Aorta (tissue), 5 donors: Measurements from ENCODE around the gene FUT7. TPM values are rescaled to one million over a fixed set of nuclear protein-coding genes. Genes with fewer than 3 reads are reported as not detected.
"Not testable (repeated sequence)": the region's sequence is repeated elsewhere in the genome, so short reads cannot be mapped to it uniquely, and the experiment has no call there.

Experiments used
- ATAC-seq: fragments of 200-7000 bp; cut with Tn5 transposase; one replicate; pipeline ENCODE4 v1.9.1; 2022; ENCODE audit warnings: moderate library complexity; ENCODE audit not compliant: low FRiP score
- DNase-seq, 2 donors: peaks; one replicate each; pipeline ENCODE4 v3.0.0-alpha.2; 2020
- H3K27ac ChIP-seq, 2 donors: one replicate each; pipeline ENCODE4 v1.5.1; 2013; ENCODE audit warnings: low read length in 2 of 2, mild to moderate bottlenecking in 2 of 2, moderate library complexity in 2 of 2, control low read depth in 1 of 2, inconsistent platforms in 1 of 2, low read depth in 1 of 2
- H3K27me3 ChIP-seq, 2 donors: one replicate each; pipeline ENCODE4 v1.6.1; 2013; ENCODE audit warnings: control low read depth in 1 of 2, low read length in 1 of 2, mild to moderate bottlenecking in 1 of 2, moderate library complexity in 1 of 2; ENCODE audit not compliant: insufficient read depth in 2 of 2, control insufficient read depth in 1 of 2
- H3K36me3 ChIP-seq, 2 donors: one replicate each; pipeline ENCODE4 v1.6.1; 2013; ENCODE audit warnings: control low read depth in 1 of 2, low read length in 1 of 2, mild to moderate bottlenecking in 1 of 2; ENCODE audit not compliant: insufficient read depth in 2 of 2, control insufficient read depth in 1 of 2
- H3K4me1 ChIP-seq, 2 donors: one replicate each; pipeline ENCODE4 v1.6.1; 2013; ENCODE audit warnings: low read length in 2 of 2, control low read depth in 1 of 2, mild to moderate bottlenecking in 1 of 2, moderate library complexity in 1 of 2; ENCODE audit not compliant: insufficient read depth in 2 of 2, control insufficient read depth in 1 of 2
- H3K4me3 ChIP-seq, 2 donors: one replicate each; pipeline ENCODE4 v1.5.1; 2013; ENCODE audit warnings: low read length in 2 of 2, control low read depth in 1 of 2, mild to moderate bottlenecking in 1 of 2
- H3K9me3 ChIP-seq: one replicate; pipeline ENCODE4 v1.6.1; 2013; ENCODE audit warnings: mild to moderate bottlenecking, low read length; ENCODE audit not compliant: control insufficient read depth
- WGBS, 2 donors: extraction: QIAGEN DNeasy Blood & Tissue Kit; methylation state at CpG; one replicate each; pipeline ENCODE4 v1.1.7; 2013; 5-methylcytosine and 5-hydroxymethylcytosine counted together
- intact Hi-C, 2 donors: fragments of 100-400 bp; cut with DNase I; formaldehyde crosslinking; loops; one replicate each; pipeline versions ENCODE4 v1.14.2 to v1.15.0; 2022
- polyA plus RNA-seq, 2 donors: library from polyadenylated mRNA; stranded (reverse); fragments of 200-250 nt; gene quantifications; one replicate each; pipeline ENCODE4 v1.2.3, GENCODE V29; 2013
- total RNA-seq, 2 donors: library from RNA; stranded (reverse); fragmentation: NEBNext Ultra II Directional; extraction: Animal tissue kit (Norgen Biotek cat#: 25700); gene quantifications; one replicate each; pipeline ENCODE4 v1.2.1, GENCODE V29; 2021
- donor health status: healthy with polysubstance abuse.
- donor health status: Bipolar disorder and iron deficiency.
- donor health status: DM: no; HTN: no; CAD: no.
- donor health status: DM: no; HTN: no; CAD: no.
- donor health status: DM: yes; HTN: yes; CAD: no.

The FUT7 gene
- total and polyA plus RNA-seq, 4 donors = 0.27 to 0.68 TPM; not detected in 2

DNA sequence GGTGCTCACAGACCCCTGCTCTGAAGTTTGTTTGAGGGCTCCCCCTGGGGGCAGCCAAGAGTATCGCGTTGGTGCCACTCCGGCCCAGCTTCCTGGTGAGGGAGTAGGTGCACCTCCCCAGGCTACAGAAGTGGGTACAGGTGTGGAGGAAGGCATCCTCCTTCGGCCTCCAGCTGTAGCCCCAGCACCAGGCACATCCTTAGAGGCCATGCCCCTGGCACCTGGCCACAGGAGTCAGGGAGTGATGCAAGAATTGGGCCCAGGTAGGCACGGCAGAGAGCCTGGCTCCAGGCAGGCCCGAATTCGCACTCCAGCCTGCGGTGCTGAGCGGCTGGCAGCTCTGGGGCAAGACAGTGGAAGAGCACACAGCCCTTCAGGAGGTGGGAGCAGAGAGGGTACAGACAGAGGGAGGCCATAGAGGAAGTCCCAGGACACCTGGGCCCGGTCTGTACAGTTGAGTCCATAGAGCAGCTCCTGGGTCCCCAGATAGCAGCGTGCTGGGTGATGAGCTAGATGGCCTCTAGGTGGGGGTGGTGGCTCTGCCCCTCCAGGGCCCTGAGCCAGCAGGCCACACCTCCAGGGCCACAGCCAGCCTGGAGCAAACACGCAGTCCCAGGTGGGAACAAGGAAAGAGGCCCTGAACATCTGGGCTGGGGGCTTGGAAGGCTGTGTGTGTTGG, 36.1 kb upstream of the FUT7 start:
- no peaks in the 10 kb centered on the region for H3K36me3 ChIP-seq
- no peaks in the 10 kb centered on the region for H3K27me3 ChIP-seq
- intact Hi-C loops = loop anchor here (10.0 kb wide), 1 partner anchor 283 kb away; no protein-coding TSS in a partner anchor
- no peaks in the 10 kb centered on the region for H3K4me1 ChIP-seq
- 60 to 62% methylated on average over 12 of the region's 12 CpGs for WGBS, 2 donors
- H3K4me3 ChIP-seq = no peak overlapping the region
- DNase-seq = peak; percentile 84 to 90
- no peak overlapping the region for H3K27ac ChIP-seq
- no peaks in the 10 kb centered on the region for H3K9me3 ChIP-seq
- ATAC-seq = no peak

DNA sequence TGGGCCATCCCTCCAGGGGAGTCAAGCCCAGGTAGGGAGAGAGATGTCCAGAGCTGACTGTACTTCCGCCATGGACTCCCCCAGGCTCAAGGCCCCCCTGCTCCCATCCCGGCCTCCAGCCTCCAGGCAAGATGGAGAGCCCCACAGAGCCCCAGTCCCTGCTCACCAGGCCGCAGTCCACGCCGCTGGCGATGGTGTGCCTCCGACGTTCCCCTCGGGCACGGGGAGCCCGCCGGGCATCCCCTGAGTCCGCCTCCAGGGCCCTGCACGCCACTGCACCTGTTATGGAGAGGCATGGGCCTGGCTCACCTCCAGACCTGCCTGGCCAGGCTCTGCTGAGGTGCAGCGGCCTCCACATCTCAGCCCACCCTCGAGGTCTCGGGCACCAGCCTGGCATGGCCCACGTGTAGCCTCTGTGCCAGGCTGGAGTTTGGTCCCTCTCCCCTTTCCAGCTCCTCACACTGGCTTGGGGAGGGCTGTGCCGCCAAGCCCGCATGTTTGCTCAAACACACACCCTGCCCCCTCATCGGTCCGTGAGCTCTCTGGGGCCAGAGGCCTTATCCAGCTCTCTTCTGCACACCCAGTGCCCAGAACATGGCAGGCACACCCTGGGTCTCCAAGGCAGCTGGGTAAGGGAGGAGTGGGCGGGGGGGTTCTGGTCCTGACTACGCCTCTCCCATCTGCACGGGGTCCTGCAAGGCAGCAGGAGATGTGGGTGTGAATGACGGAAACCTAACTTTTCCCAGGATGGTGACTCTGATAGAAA, 34.4 kb upstream of the FUT7 start:
- WGBS, 2 donors = 90% methylated on average over 26 of the region's 26 CpGs
- H3K9me3 ChIP-seq = no peaks in the 10 kb centered on the region
- DNase-seq (no peak), ATAC-seq (no peak)
- no peak overlapping the region for H3K27ac ChIP-seq
- H3K27me3 ChIP-seq = no peaks in the 10 kb centered on the region
- H3K4me1 ChIP-seq = no peaks in the 10 kb centered on the region
- intact Hi-C loops = loop anchor here (10.0 kb wide), 1 partner anchor 281 kb away; no protein-coding TSS in a partner anchor
- H3K4me3 ChIP-seq = no peak overlapping the region
- H3K36me3 ChIP-seq = no peaks in the 10 kb centered on the region

DNA sequence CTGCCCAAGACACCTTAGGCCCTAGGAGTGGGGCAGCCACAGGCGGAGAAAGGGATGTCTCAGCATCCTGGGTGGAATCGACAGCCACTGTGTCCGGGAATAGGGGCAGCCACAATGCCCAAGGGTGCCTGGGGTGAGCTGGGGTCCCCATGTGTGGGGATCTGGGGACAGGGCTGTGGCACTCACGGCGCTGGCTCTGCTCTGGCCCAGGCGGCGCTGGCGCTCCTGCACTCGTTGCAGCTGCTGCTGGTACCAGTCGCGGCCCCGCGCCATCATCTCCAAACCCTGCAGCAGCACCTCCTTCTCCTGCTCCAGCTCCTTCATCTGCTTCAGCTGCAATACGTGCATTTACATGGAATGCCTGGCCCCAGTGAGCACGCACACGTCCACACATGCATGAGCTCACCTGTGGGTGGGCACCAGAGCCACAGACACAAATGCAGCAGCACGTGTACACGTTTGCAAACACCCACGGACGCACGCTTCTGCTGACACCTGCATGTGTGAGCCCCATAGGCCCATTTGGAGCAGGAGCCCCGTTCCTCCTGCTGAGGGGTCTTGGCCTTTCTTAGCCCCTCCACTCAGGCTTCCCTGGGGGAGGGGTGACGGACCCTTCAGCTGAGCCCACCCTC, 33.6 kb upstream of the FUT7 start:
- no peak for ATAC-seq
- H3K27ac ChIP-seq = no peak overlapping the region
- no peaks in the 10 kb centered on the region for H3K9me3 ChIP-seq
- WGBS, 2 donors = 93 to 94% methylated on average over 23 of the region's 23 CpGs
- no peaks in the 10 kb centered on the region for H3K27me3 ChIP-seq
- intact Hi-C loops = loop anchor here (10.0 kb wide), 1 partner anchor 281 kb away; no protein-coding TSS in a partner anchor
- no peak for DNase-seq
- no peak overlapping the region for H3K4me3 ChIP-seq
- H3K4me1 ChIP-seq = no peaks in the 10 kb centered on the region
- H3K36me3 ChIP-seq = no peaks in the 10 kb centered on the region

DNA sequence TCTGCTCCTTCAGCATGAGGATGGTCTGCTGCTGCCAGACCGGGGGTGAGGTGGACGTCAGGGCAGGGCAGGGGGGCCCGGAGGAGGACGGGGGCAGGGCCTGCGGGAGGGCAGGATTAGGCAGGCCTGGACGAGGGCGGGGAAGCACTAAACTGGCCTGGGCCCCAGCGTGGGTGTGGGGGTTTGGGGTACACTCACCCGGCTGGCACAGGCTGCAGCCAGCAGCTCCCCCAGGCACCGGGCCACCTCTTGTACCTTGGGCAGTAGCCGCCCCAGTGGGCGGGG, 32.9 kb upstream of the FUT7 start:
- Histone ChIP-seq H3K27ac (no peak overlapping the region), H3K4me3 (no peak overlapping the region), H3K4me1 (no peaks in the 10 kb centered on the region), H3K9me3 (no peaks in the 10 kb centered on the region), H3K27me3 (no peaks in the 10 kb centered on the region), H3K36me3 (no peaks in the 10 kb centered on the region)
- DNase-seq (no peak), ATAC-seq (no peak)
- intact Hi-C loops = loop anchor here (10.0 kb wide), 1 partner anchor 280 kb away; no protein-coding TSS in a partner anchor
- WGBS, 2 donors = 81 to 89% methylated on average over 11 to 12 of the region's 12 CpGs

DNA sequence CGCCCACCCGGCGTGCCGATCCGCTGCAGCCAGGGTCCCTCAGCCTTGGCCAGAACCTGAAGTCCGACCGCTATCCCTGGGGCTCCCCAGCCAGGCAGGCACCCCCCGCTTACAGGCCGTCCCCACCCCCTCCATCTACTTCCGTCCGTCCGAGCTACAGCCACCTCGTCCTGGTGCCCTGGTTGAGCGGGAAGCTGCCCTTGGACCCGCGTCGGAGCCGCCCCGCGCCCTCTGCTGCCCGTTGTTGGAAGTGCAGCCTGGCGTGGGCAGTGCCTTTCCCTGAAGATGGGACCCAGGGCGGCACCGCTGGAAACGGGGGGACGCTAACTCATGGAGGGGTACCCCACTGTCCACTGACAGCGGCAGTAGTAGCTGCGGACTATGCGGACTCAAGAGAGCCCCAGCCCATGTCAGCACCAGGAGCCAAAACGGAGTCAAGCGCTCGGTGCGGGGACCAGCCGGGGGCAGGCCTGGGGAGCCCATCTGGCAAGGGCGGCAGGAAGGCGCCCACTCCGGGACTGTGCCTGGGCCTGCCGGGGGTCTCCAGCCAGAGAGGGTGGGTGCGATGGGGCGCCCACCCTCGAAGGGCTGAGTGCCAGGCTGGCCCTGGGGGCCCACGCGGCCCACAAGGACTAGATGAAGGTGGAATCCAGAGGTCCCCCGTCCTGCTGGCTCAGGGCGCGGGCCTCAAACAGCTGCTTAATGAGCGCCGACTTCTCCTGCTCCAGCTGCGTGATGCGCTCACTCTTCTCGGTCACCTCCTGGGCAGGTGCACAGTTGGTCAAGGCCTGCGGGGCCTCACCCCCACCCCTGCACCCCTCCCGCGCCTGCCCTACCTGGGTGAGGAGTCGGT, 32.4 kb upstream of the FUT7 start:
- H3K27me3 ChIP-seq = no peaks in the 10 kb centered on the region
- H3K9me3 ChIP-seq = no peaks in the 10 kb centered on the region
- DNase-seq (peak in 1 of 2 donors; percentile 91), ATAC-seq (peak; percentile 80)
- no peaks in the 10 kb centered on the region for H3K36me3 ChIP-seq
- H3K27ac ChIP-seq = no peak overlapping the region
- H3K4me1 ChIP-seq = no peaks in the 10 kb centered on the region
- intact Hi-C loops = loop anchor here (10.0 kb wide), 1 partner anchor 279 kb away; no protein-coding TSS in a partner anchor
- WGBS, 2 donors = 45 to 49% methylated on average over 49 to 55 of the region's 55 CpGs
- no peak overlapping the region for H3K4me3 ChIP-seq

DNA sequence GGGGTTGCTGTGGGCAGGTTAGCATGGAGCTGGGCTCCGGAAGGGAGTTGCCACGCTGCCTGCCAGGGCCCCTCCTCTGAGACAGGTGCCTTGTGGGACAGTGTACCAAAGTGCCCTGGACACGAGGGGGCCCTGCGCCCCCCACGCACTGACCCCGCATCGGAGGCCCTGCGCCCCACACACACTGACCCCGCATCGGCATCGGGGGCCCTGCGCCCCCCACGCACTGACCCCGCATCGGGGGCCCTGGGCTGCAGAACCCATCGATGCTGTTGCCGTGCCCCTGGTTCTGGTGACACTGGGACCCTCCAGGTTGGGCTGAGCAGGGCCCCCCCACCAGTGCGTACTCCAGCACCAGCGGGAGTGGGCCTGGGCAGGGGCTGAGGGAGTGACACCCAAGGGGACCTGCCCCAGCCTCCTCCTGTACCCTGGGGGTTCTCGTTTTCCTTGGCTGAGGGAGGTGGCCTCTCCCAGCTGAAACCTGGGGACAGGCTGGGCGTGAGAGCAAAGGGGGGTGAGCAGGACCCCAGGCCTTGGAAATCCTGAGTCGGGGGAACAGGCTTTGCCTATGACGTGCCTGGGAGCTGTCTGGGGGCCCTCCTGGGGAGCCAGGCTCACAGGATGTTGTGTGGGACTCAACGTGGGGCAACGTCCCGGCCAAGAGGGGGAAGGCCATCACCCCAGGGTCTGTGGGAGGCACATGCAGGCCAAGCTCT, 31.6 kb upstream of the FUT7 start:
- Histone ChIP-seq H3K4me1 (no peaks in the 10 kb centered on the region), H3K27ac (no peak overlapping the region), H3K36me3 (no peaks in the 10 kb centered on the region), H3K27me3 (no peaks in the 10 kb centered on the region), H3K4me3 (no peak overlapping the region), H3K9me3 (no peaks in the 10 kb centered on the region)
- no peak for DNase-seq
- 83 to 92% methylated on average over 23 to 26 of the region's 26 CpGs for WGBS, 2 donors
- intact Hi-C loops = loop anchor here (10.0 kb wide), 1 partner anchor 279 kb away; no protein-coding TSS in a partner anchor
- no peak for ATAC-seq

DNA sequence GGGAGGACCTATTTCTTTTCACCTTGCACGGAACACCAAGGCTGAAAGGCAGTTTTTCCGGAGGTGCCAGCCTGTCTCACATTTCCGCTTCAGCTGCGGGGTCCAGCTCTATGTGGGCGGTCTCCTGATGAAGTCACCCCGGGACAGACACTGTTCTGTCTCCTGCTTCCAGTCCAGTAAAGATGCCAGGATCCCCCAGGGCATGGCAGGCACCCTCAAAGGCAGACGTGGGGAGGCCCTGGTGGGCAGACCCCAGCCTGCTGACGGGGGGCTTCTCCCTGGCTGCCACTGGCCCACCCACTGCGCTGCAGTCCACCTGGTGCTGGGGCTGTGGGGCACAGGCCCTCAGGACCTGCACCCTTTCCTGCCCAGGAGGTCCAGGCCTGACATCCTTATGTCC, 30.9 kb upstream of the FUT7 start:
- H3K36me3 ChIP-seq, ATAC-seq, H3K27ac ChIP-seq, DNase-seq, H3K4me1 ChIP-seq, H3K9me3 ChIP-seq, H3K27me3 ChIP-seq, H3K4me3 ChIP-seq: not testable (repeated sequence)
- intact Hi-C loops = loop anchor here (10.0 kb wide), 1 partner anchor 278 kb away; no protein-coding TSS in a partner anchor
- 93 to 97% methylated on average over 4 to 9 of the region's 9 CpGs for WGBS, 2 donors

DNA sequence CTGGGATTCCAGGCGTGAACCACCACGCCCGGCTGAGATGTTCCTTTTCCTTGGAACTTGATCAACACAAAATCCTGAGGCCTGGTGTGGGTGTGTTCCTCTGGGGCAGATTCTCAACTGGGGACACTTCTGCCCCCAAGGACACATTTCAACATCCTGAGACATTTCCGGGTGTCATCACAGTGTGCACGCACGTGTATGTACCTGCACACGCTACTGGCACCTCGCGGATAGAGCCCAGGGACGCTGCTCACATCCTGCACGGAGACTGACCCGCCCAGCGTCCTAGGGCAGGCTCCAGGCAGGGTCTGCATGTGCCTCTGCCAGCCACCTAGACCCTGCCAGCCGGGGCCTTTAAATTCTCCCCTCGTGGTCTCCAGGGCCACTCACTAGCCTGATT, 30.5 kb upstream of the FUT7 start:
- Histone ChIP-seq H3K27me3 (no peaks in the 10 kb centered on the region), H3K4me1 (no peaks in the 10 kb centered on the region), H3K36me3 (no peaks in the 10 kb centered on the region), H3K4me3 (no peak overlapping the region), H3K9me3 (no peaks in the 10 kb centered on the region), H3K27ac (no peak overlapping the region)
- ATAC-seq = no peak
- DNase-seq = no peak
- 92 to 94% methylated on average over 15 of the region's 15 CpGs for WGBS, 2 donors
- intact Hi-C loops = loop anchor here (10.0 kb wide), 1 partner anchor 278 kb away; no protein-coding TSS in a partner anchor
